Fibroblast of mammary gland (primary cell): ENCODE data around the gene SLC15A5.

Source experiments
- DNase-seq: peaks from one replicate; pipeline ENCODE4 v3.0.0-alpha.2; 2010; ENCODE audit warnings: low read depth
- H3K4me3 ChIP-seq: 2 replicates; pipeline ENCODE4 v1.5.1; 2011; ENCODE audit warnings: low read depth, mild to moderate bottlenecking, low read length, moderate library complexity; ENCODE audit not compliant: control insufficient read depth
- CTCF ChIP-seq: conservative IDR thresholded peaks from 2 replicates; pipeline ENCODE4 v1.5.1; 2011; ENCODE audit warnings: low read depth, low read length, inconsistent platforms; ENCODE audit not compliant: control insufficient read depth, insufficient read depth

The SLC15A5 gene

GRCh38 chr12:16245209-16245608 lies 32.3 kb downstream of the SLC15A5 start:
- no peak for DNase-seq
- no peak for TF ChIP-seq CTCF
- H3K4me3 ChIP-seq, result no peak overlapping the region

GRCh38 chr12:16243487-16244412 lies 33.7 kb downstream of the SLC15A5 start:
- no peak for DNase-seq
- no peak overlapping the region for H3K4me3 ChIP-seq
- no peak for TF ChIP-seq CTCF

- DNase-seq, result no peak
- no peak for TF ChIP-seq CTCF
- no peak overlapping the region for H3K4me3 ChIP-seq
Measured at GRCh38 chr12:16241346-16241745, 36.1 kb downstream of the SLC15A5 start.

GRCh38 chr12:16238661-16239060 lies 38.8 kb downstream of the SLC15A5 start:
- no peak overlapping the region for H3K4me3 ChIP-seq
- peak; percentile 84 for DNase-seq
- TF ChIP-seq CTCF, result no peak

- DNase-seq, result peak; percentile 18
- no peak for TF ChIP-seq CTCF
- H3K4me3 ChIP-seq, result no peak overlapping the region
Measured at GRCh38 chr12:16229676-16230075, 47.8 kb downstream of the SLC15A5 start.

- no peak for TF ChIP-seq CTCF
- DNase-seq, result peak; percentile 39
- H3K4me3 ChIP-seq, result no peak overlapping the region
Measured at GRCh38 chr12:16228067-16228466, 49.4 kb downstream of the SLC15A5 start.
